Panc1 (cell line): Measurements from ENCODE around the gene CCDC148. TPM values are rescaled to one million over a fixed set of nuclear protein-coding genes. Genes with fewer than 3 reads are reported as not detected.

ENCODE experiments used
- ATAC-seq: fragments of 200-7000 bp; cut with Tn5 transposase; 2 replicates; pipeline ENCODE4 v1.9.1; 2020; ENCODE audit warnings: mild to moderate bottlenecking, moderate library complexity
- BruUV-seq: library from RNA; stranded (reverse); fragments of 400-500 nt; replicated peaks from 2 replicates; lab custom pipeline; 2021; lab: Mats Ljungman, UMichigan
- CTCF ChIA-PET: fragments of 300-600 bp; sonication (Branson Sonifier 250); formaldehyde crosslinking; loops from one replicate; lab custom pipeline; 2022; ENCODE audit warnings: antibody characterized with exemption; lab: Charles Lee
- POLR2A ChIA-PET: fragments of 300-600 bp; sonication (Branson Sonifier 250); formaldehyde crosslinking; loops from one replicate; lab custom pipeline; 2022; ENCODE audit warnings: antibody characterized with exemption; lab: Charles Lee
- DNase-seq: peaks from one replicate; pipeline ENCODE4 v3.0.0-alpha.2; 2010; ENCODE audit warnings: low read depth, low spot score
- H3K27ac ChIP-seq: 2 replicates; pipeline ENCODE4 v1.5.1; 2011; ENCODE audit warnings: mild to moderate bottlenecking, low read length, inconsistent platforms
- H3K27me3 ChIP-seq: fragments of 200-500 bp; sonication (Bioruptor generic); 2 replicates; pipeline ENCODE4 v1.6.0; 2014; ENCODE audit warnings: low read length, inconsistent platforms; ENCODE audit not compliant: control insufficient read depth, insufficient read depth
- H3K36me3 ChIP-seq: fragments of 200-500 bp; sonication (Bioruptor generic); 2 replicates; pipeline ENCODE4 v1.5.1; 2014; ENCODE audit warnings: inconsistent platforms, mild to moderate bottlenecking, low read length, moderate library complexity; ENCODE audit not compliant: control insufficient read depth, insufficient read depth
- H3K4me1 ChIP-seq: 2 replicates; pipeline ENCODE4 v1.5.1; 2011; ENCODE audit warnings: inconsistent platforms, mild to moderate bottlenecking, low read length, moderate library complexity; ENCODE audit not compliant: control insufficient read depth, insufficient read depth
- H3K4me3 ChIP-seq, 2 experiments: 2 replicates each; pipeline ENCODE4 v1.5.1; 2011 to 2012; ENCODE audit warnings: low read depth in 2 of 2, low read length in 2 of 2, mild to moderate bottlenecking in 2 of 2, inconsistent platforms in 1 of 2, moderate library complexity in 1 of 2
- H3K9me3 ChIP-seq: fragments of 200-500 bp; sonication (Bioruptor generic); 2 replicates; pipeline ENCODE4 v1.5.1; 2014; ENCODE audit warnings: low read depth, mild to moderate bottlenecking, inconsistent platforms, low read length, moderate library complexity; ENCODE audit not compliant: control insufficient read depth, insufficient read depth
- CTCF ChIP-seq: fragments of 450-650 bp; IDR thresholded peaks from 2 replicates; pipeline ENCODE4 v1.5.1; 2017; ENCODE audit warnings: mild to moderate bottlenecking
- POLR2AphosphoS5 ChIP-seq: IDR thresholded peaks from 2 replicates; pipeline ENCODE4 v1.6.1; 2012; ENCODE audit warnings: mild to moderate bottlenecking, low read depth, low read length, moderate library complexity
- REST ChIP-seq, 2 experiments: IDR thresholded peaks; 2 replicates each; pipeline ENCODE4 v1.6.1; 2011 to 2012; ENCODE audit warnings: low read depth in 2 of 2, control low read depth in 1 of 2, low read length in 1 of 2, mild to moderate bottlenecking in 1 of 2, moderate library complexity in 1 of 2; ENCODE audit not compliant: insufficient read depth in 1 of 2
- SIN3A ChIP-seq: IDR thresholded peaks from 2 replicates; pipeline ENCODE4 v1.6.1; 2012; ENCODE audit warnings: low read depth, mild to moderate bottlenecking, low read length, moderate library complexity, borderline replicate concordance; ENCODE audit not compliant: insufficient read depth
- TCF7L2 ChIP-seq: IDR thresholded peaks from 2 replicates; pipeline ENCODE4 v1.6.1; 2011; ENCODE audit warnings: mild to moderate bottlenecking, low read depth, low read length, inconsistent platforms
- in situ Hi-C: cut with HindIII; loops from 2 replicates; pipeline ENCODE4 v1.10.0; 2016; ENCODE audit warnings: low sequenced_read_pairs, low pct_unique_long_range_greater_than_20kb
- intact Hi-C: fragments of 100-400 bp; cut with micrococcal nuclease; formaldehyde crosslinking; loops from one replicate; pipeline ENCODE4 v1.10.0; 2022; ENCODE audit not compliant: unreplicated experiment
- total RNA-seq: library from RNA; stranded (reverse); gene quantifications from one replicate; pipeline ENCODE4 v1.2.1, GENCODE V29; 2021; ENCODE audit not compliant: unreplicated experiment

The CCDC148 gene
- total RNA-seq, 1 experiment from 2014 or later, result 0.92 TPM

GRCh38 chr2:158211502-158211901 is 245.1 kb downstream of the CCDC148 start:
- intact Hi-C loops, result no loop called here
- CTCF ChIA-PET, result no interaction called here
- DNase-seq, result no peak

GRCh38 chr2:158207354-158207753 is 249.2 kb downstream of the CCDC148 start:
- Histone ChIP-seq H3K4me3 (no peak overlapping the region), H3K9me3 (no peaks in the 10 kb centered on the region), H3K36me3 (no peaks in the 10 kb centered on the region), H3K27me3 (no peaks in the 10 kb centered on the region), H3K4me1 (no peaks in the 10 kb centered on the region), H3K27ac (no peak overlapping the region)
- TF ChIP-seq REST (IDR thresholded peaks at IDR 0.05; ENCODE audit: insufficient read depth in 1 of 2, low read depth in 2 of 2, low read length in 1 of 2) (no peak), SIN3A (no peak), CTCF (no peak), POLR2AphosphoS5 (no peak), TCF7L2 (no peak)
- ChIA-PET CTCF (no interaction called here), POLR2A (no interaction called here)
- no TSS peak for BruUV-seq
- DNase-seq, result no peak
- in situ Hi-C loops, result no loop called here
- no peak for ATAC-seq
- intact Hi-C loops, result no loop called here

More at GRCh38 chr2:158211502-158211901, 245.1 kb downstream of the CCDC148 start:
- in situ Hi-C loops, result no loop called here
- Histone ChIP-seq H3K4me3 (no peak overlapping the region), H3K27me3 (no peaks in the 10 kb centered on the region), H3K9me3 (no peaks in the 10 kb centered on the region), H3K4me1 (no peaks in the 10 kb centered on the region), H3K27ac (no peak overlapping the region), H3K36me3 (no peaks in the 10 kb centered on the region)
- no TSS peak for BruUV-seq
- TF ChIP-seq SIN3A (no peak), TCF7L2 (no peak), REST (IDR thresholded peaks at IDR 0.05; ENCODE audit: insufficient read depth in 1 of 2, low read depth in 2 of 2, low read length in 1 of 2) (no peak), CTCF (no peak), POLR2AphosphoS5 (no peak)
- POLR2A ChIA-PET, result no interaction called here
- ATAC-seq, result no peak
